HepG2 (cell line): Measurements from ENCODE around the gene RPTOR. TPM values are rescaled to one million over a fixed set of nuclear protein-coding genes. Genes with fewer than 3 reads are reported as not detected.
A peak's percentile ranks its signal among the peaks of the same experiment; 100 is the strongest.

Source experiments
- ATAC-seq: fragments of 200-7000 bp; cut with Tn5 transposase; 3 replicates; pipeline ENCODE4 v1.9.1; 2020; ENCODE audit warnings: mild to moderate bottlenecking, moderate library complexity
- BruUV-seq: library from RNA; stranded (reverse); fragments of 400-500 nt; replicated peaks from 2 replicates; lab custom pipeline; 2021; lab: Mats Ljungman, UMichigan
- CTCF ChIA-PET: fragments of 300-600 bp; formaldehyde crosslinking; extraction: SDS; loops from one replicate; lab custom pipeline; 2021; ENCODE audit warnings: low total read pairs, inconsistent platforms, low intra/inter-chr PET ratio; lab: Yijun Ruan, JAX
- POLR2A ChIA-PET: fragments of 350-600 bp; sonication (Branson Sonifier 250); formaldehyde crosslinking; loops from one replicate; lab custom pipeline; 2020; ENCODE audit warnings: antibody characterized with exemption, inconsistent platforms; lab: Yijun Ruan, JAX
- DNase-seq: peaks from one replicate; pipeline ENCODE4 v3.0.0-alpha.2; 2015; ENCODE audit warnings: low spot score
- FAIRE-seq: peaks from 3 replicates; lab custom pipeline; 2011; peaks lifted over from hg19 to GRCh38; lab: Jason Lieb, UNC
- H2AFZ ChIP-seq: one replicate; pipeline ENCODE4 v1.6.1; 2011; ENCODE audit warnings: low read length, inconsistent platforms
- H3K27ac ChIP-seq: fragments of 300-600 bp; 3 replicates; pipeline ENCODE4 v1.8.0; 2011; ENCODE audit warnings: mixed run types, mild to moderate bottlenecking, mixed read lengths, low read length, inconsistent platforms; ENCODE audit not compliant: insufficient read depth; ENCODE audit errors: extremely low read length
- H3K27me3 ChIP-seq, 2 experiments: fragments of 200-600 bp in 1 of 2; 2 replicates in 1 of 2; 3 replicates in 1 of 2; pipeline versions ENCODE4 v1.6.0 to v1.8.0; 2011; ENCODE audit warnings: low read length in 2 of 2, mild to moderate bottlenecking in 2 of 2, moderate library complexity in 2 of 2, inconsistent platforms in 1 of 2; ENCODE audit not compliant: insufficient read depth in 2 of 2, control insufficient read depth in 1 of 2
- H3K36me3 ChIP-seq, 2 experiments: fragments of 200-600 bp in 1 of 2; replicated peaks in 1 of 2; 2 replicates in 1 of 2; 3 replicates in 1 of 2; pipeline versions ENCODE4 v1.5.1 to v1.8.0; 2011; ENCODE audit warnings: low read length in 2 of 2, inconsistent platforms in 1 of 2; ENCODE audit not compliant: insufficient read depth in 2 of 2, control insufficient read depth in 1 of 2
- H3K4me1 ChIP-seq: 2 replicates; pipeline ENCODE4 v1.5.1; 2012; ENCODE audit warnings: low read length, inconsistent platforms; ENCODE audit not compliant: insufficient read depth
- H3K4me2 ChIP-seq: 2 replicates; pipeline ENCODE4 v1.6.0; 2011; ENCODE audit warnings: low read depth, low read length, inconsistent platforms
- H3K4me3 ChIP-seq, 3 experiments: fragments of 200-600 bp in 1 of 3; sonication (generic), shearing (Covaris generic) in 1 of 3; replicated peaks in 1 of 3; 2 replicates each; pipeline ENCODE4 v1.5.1; 2011 to 2016; ENCODE audit warnings: low read length in 3 of 3, inconsistent platforms in 2 of 3, low read depth in 2 of 3, mild to moderate bottlenecking in 2 of 3, control low read depth in 1 of 3, mixed read lengths in 1 of 3; ENCODE audit not compliant: insufficient read depth in 1 of 3
- H3K79me2 ChIP-seq: one replicate; pipeline ENCODE4 v1.6.1; 2011; ENCODE audit warnings: low read length, inconsistent platforms; ENCODE audit not compliant: insufficient read depth
- H3K9ac ChIP-seq: 2 replicates; pipeline ENCODE4 v1.6.0; 2011; ENCODE audit warnings: mild to moderate bottlenecking, low read depth, low read length, inconsistent platforms; ENCODE audit not compliant: insufficient read depth
- H3K9me3 ChIP-seq: 2 replicates; pipeline ENCODE4 v1.5.1; 2012; ENCODE audit warnings: mild to moderate bottlenecking, low read length
- H4K20me1 ChIP-seq: 2 replicates; pipeline ENCODE4 v1.6.0; 2011; ENCODE audit warnings: inconsistent platforms, mild to moderate bottlenecking, low read length, moderate library complexity; ENCODE audit not compliant: insufficient read depth
- AGO2 ChIP-seq: fragments of 200-400 bp; formaldehyde crosslinking; optimal IDR thresholded peaks from 2 replicates; pipeline ENCODE3; 2017; ENCODE audit warnings: mild to moderate bottlenecking, low read depth, low read length, moderate library complexity
- ATM ChIP-seq: fragments of 450-650 bp; IDR thresholded peaks from 2 replicates; pipeline ENCODE4 v1.7.1; 2017; ENCODE audit warnings: mild to moderate bottlenecking, borderline replicate concordance
- CEBPB ChIP-seq: IDR thresholded peaks from 2 replicates; pipeline ENCODE4 v1.6.1; 2011; ENCODE audit warnings: low read depth, low read length, improper control_type of control experiment, borderline replicate concordance
- TGIF2 ChIP-seq: IDR thresholded peaks from 2 replicates; pipeline ENCODE4 v1.6.1; 2016; ENCODE audit warnings: control low read depth, missing compliant biosample characterization
- ZNF557 ChIP-seq: sonication (generic); formaldehyde crosslinking; IDR thresholded peaks from 2 replicates; pipeline ENCODE4 v1.4.0; 2020; ENCODE audit warnings: missing genetic modification reagents
- ZNF687 ChIP-seq: sonication (generic); formaldehyde crosslinking; IDR thresholded peaks from 2 replicates; pipeline ENCODE4 v1.5.1; 2020; ENCODE audit warnings: mild to moderate bottlenecking, missing genetic modification reagents, moderate library complexity
- ZNF768 ChIP-seq: sonication (generic); formaldehyde crosslinking; IDR thresholded peaks from 2 replicates; pipeline ENCODE4 v1.4.0; 2020; ENCODE audit warnings: missing genetic modification reagents
- WGBS: methylation state at CpG from one replicate; pipeline ENCODE4 v1.1.6; 2017; ENCODE audit warnings: low lambda C conversion rate; 5-methylcytosine and 5-hydroxymethylcytosine counted together
- in situ Hi-C: cut with HindIII; loops from 2 replicates; pipeline ENCODE4 v1.10.0; 2017; ENCODE audit warnings: low pct_unique_long_range_greater_than_20kb; ENCODE audit not compliant: extremely low pct_ligation_motif_present
- intact Hi-C: fragments of 100-400 bp; cut with micrococcal nuclease; formaldehyde crosslinking; loops from one replicate; pipeline ENCODE4 v1.10.0; 2022; ENCODE audit not compliant: unreplicated experiment
- polyA plus RNA-seq, 8 experiments: library from polyadenylated mRNA; depleted of rRNA in 3 of 8; stranded (reverse) in 7 of 8; unstranded in 1 of 8; fragments of >200 nt; fragmentation: Illumina TruSeq in 4 of 8; extraction: Trizol in 4 of 8; gene quantifications; 2 replicates each; pipeline versions ENCODE4 v1.2.1 to v1.2.3, GENCODE V29; 2011 to 2016; ENCODE audit warnings: low read depth in 4 of 8, missing spikeins in 1 of 8, mixed read lengths in 1 of 8; ENCODE audit not compliant: insufficient read depth in 1 of 8
- total RNA-seq, 5 experiments: library from RNA; depleted of rRNA; stranded (reverse); fragments of >200 nt; fragmentation: Illumina TruSeq; extraction: Trizol; gene quantifications; 2 replicates each; pipeline ENCODE4 v1.2.3, GENCODE V29; 2016; ENCODE audit warnings: low read depth in 1 of 5
- TF ChIP-seq, protein P1 (sequence below): sonication (generic); formaldehyde crosslinking; IDR thresholded peaks from 2 replicates; pipeline ENCODE4 v1.8.0; 2022; ENCODE audit warnings: mild to moderate bottlenecking, missing genetic modification reagents, borderline replicate concordance

The RPTOR gene
- total and polyA plus RNA-seq, 2 of the 13 experiments (the other 11 are each of a cell fraction or from before 2014, with no cell fraction given) = 6.6 to 25.3 TPM

DNA sequence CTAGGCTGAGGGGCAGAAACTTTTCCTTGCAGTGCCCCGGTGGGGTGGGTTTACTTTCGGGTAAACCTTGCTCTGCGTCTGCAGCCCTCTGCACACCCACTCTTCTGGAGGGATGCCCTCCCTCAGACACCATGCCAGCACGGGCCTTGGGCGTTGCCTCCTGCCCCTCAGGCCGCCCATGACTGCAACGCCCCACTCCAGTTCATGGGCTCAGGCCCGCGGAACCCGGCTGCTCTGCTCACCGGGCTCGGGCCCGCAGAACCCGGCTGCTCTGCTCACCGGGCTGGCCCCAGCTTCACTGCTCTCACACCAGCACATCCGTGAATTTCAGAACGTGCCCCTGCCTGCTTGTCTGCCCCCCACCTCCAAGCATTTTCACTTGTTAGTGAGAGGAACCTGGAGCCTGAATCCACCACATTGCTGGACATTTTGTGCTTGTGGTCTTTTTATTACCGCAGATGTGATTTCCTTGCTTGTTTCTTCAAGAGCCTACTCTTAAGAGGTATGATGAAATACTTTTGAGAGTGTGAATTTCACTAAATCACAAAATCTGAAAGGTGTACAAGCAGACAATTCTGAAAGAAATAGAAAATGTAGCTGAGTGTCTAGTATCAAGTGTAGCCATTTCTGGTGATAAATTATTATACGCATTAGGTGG lies 130.9 kb downstream of the RPTOR start:
- FAIRE-seq (no peak), ATAC-seq (no peak), DNase-seq (no peak)
- H3K27me3 ChIP-seq = no peaks in the 10 kb centered on the region
- no TSS peak for BruUV-seq
- H3K9me3 ChIP-seq = no peaks in the 10 kb centered on the region
- H4K20me1 ChIP-seq = no peaks in the 10 kb centered on the region; the same call in 1 of the 2 replicates
- H3K79me2 ChIP-seq = peaks cover 70% of the 10 kb centered on the region
- no peak overlapping the region; the same call in 1 of the 2 replicates for H3K4me2 ChIP-seq
- ChIA-PET POLR2A (no interaction called here), CTCF (no interaction called here)
- H3K9ac ChIP-seq = no peak overlapping the region
- peaks cover 86% of the 10 kb centered on the region for H3K4me1 ChIP-seq
- in situ Hi-C loops (no loop called here), intact Hi-C loops (no loop called here)
- TF ChIP-seq, protein P1, sequence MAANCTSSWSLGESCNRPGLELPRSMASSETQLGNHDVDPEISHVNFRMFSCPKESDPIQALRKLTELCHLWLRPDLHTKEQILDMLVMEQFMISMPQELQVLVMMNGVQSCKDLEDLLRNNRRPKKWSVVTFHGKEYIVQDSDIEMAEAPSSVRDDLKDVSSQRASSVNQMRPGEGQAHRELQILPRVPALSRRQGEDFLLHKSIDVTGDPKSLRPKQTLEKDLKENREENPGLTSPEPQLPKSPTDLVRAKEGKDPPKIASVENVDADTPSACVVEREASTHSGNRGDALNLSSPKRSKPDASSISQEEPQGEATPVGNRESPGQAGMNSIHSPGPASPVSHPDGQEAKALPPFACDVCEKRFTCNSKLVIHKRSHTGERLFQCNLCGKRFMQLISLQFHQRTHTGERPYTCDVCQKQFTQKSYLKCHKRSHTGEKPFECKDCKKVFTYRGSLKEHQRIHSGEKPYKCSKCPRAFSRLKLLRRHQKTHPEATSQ (CRISPR knock-in tag) = no peak
- TF ChIP-seq CEBPB (peak; percentile 64), TGIF2 (CRISPR knock-in tag) (no peak), ZNF557 (CRISPR knock-in tag) (no peak), ATM (no peak), AGO2 (peak; percentile 25), ZNF687 (peak; percentile 30; the same call in 1 of the 2 replicates), ZNF768 (CRISPR knock-in tag) (peak; percentile 34; the same call in 1 of the 2 replicates)
- H2AFZ ChIP-seq = no peak overlapping the region
- H3K4me3 ChIP-seq = no peak overlapping the region
- no peak overlapping the region for H3K27ac ChIP-seq
- WGBS = 92% methylated on average over 19 of the region's 19 CpGs
- H3K36me3 ChIP-seq = no peaks in the 10 kb centered on the region
